Neural progenitor cell (in vitro differentiated cells): ENCODE results near the gene SLC27A3.

Experiments used
- EZH2 ChIP-seq: fragments of 200-600 bp; sonication (generic); IDR thresholded peaks from 2 replicates; pipeline ENCODE4 v1.6.1; 2017; ENCODE audit warnings: antibody characterized with exemption, mild to moderate bottlenecking, moderate library complexity
- EZH2phosphoT487 ChIP-seq: fragments of 200-600 bp; sonication (generic); IDR thresholded peaks from 2 replicates; pipeline ENCODE4 v1.6.1; 2017; ENCODE audit warnings: antibody characterized with exemption
- TF ChIP-seq, protein P1 (sequence below): fragments of 200-600 bp; sonication (generic); IDR thresholded peaks from 2 replicates; pipeline ENCODE4 v1.5.1; 2017; ENCODE audit warnings: antibody characterized with exemption, mild to moderate bottlenecking

DNA sequence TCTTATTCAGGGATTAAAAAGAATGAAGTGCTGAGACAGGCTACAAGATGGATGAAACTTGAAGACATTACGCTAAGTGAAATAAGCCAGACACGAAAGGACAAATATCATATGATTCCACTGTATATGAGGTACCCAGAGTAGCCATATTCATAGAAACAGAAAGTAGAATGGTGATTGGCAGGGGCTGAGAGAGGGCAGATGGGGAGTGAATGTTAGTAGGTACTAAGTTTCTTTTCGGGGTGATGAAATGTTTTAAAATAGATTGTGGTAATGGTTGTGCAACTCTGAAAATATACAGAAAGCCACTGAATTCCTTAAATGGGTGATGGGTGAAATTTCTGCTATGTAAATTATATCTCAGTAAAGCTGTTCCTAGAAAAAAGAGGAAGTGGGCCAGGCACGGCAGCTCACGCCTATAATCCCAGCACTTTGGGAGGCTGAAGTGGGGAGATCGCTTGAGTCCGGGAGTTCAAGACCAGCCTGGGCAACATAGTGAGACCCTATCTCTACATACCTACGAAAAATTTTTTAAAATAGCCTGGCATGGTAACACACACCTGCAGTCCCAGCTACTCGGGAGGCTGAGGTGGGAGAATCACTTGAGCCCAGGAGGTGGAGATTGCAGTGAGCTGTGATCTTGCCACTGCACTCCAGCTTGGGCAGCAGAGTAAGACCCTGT is 15.9 kb downstream of the SLC27A3 start:
- TF ChIP-seq, protein P1, sequence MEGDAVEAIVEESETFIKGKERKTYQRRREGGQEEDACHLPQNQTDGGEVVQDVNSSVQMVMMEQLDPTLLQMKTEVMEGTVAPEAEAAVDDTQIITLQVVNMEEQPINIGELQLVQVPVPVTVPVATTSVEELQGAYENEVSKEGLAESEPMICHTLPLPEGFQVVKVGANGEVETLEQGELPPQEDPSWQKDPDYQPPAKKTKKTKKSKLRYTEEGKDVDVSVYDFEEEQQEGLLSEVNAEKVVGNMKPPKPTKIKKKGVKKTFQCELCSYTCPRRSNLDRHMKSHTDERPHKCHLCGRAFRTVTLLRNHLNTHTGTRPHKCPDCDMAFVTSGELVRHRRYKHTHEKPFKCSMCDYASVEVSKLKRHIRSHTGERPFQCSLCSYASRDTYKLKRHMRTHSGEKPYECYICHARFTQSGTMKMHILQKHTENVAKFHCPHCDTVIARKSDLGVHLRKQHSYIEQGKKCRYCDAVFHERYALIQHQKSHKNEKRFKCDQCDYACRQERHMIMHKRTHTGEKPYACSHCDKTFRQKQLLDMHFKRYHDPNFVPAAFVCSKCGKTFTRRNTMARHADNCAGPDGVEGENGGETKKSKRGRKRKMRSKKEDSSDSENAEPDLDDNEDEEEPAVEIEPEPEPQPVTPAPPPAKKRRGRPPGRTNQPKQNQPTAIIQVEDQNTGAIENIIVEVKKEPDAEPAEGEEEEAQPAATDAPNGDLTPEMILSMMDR, result no peak
- TF ChIP-seq EZH2 (no peak), EZH2phosphoT487 (no peak)
